ENCODE measurements around the gene ANP32E.

- TF ChIP-seq CTCF (IDR thresholded peaks at IDR 0.05; ENCODE audit: low read length) (peak; percentile 11; the same call in 1 of the 2 replicates), EZH2 (optimal IDR thresholded peaks at IDR 0.05; ENCODE audit: low read depth, low read length) (no peak), EZH2phosphoT487 (IDR thresholded peaks at IDR 0.05; ENCODE audit: low read length) (no peak)
Measured at GRCh38 chr1:150235294-150235851, 539 bp downstream of the ANP32E start.
